ENCODE data around the gene GLCCI1. TPM values are rescaled to one million over a fixed set of nuclear protein-coding genes. Genes with fewer than 3 reads are reported as not detected.

GLCCI1 gene
- total RNA-seq, 4 donors from 2014 or later = 8.1 to 15.7 (median 11.7) TPM

DNA sequence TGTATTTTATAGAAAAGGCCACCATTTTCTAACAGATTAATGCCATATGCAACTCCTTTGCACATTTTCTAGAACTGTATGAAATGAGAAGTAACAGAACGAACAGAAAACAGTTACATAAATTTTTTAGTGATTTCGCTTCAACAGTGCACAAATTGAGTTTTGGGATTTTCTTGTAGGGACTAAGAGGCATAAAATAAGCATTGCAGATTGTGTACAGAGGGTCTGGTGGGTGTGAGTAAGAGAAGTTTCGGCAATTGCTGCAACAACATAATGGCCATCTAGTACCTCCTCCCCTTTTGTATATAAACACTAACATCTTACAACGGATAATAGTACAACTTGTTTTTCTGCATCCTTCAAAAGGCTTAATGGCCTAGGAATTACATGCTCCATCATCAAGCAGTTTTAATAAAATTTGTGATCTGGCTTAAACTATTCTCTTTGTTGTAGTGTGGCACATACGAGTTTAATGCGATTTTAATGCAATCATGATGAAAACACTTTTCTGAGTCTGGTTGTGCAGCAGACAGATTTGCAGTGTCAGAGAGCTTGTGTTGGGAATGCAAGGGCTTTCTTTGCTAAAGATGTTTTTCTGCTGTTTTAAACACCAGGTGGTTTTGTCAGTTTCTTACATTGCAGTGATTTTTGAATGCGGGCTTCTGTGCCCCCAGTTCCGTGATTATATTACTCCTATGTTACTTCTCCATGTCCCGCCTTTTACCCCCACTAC, 2.9 kb downstream of the GLCCI1 start:
- Histone ChIP-seq H3K9me3 (no peaks in the 10 kb centered on the region), H3K27ac (peak overlapping the region in 1 of 4 donors; percentile 18), H3K27me3 (no peaks in the 10 kb centered on the region), H3K4me3 (peak overlapping the region in 2 of 4 donors; percentile 57 to 96), H3K36me3 (no peaks in the 10 kb centered on the region), H3K4me1 (peaks cover 0 to 20% (median 3%) of the 10 kb centered on the region in 4 donors)
- TF ChIP-seq EP300 (IDR thresholded peaks at IDR 0.05) (no peak), POLR2A (IDR thresholded peaks at IDR 0.05) (no peak)
- TF ChIP-seq, protein P1, sequence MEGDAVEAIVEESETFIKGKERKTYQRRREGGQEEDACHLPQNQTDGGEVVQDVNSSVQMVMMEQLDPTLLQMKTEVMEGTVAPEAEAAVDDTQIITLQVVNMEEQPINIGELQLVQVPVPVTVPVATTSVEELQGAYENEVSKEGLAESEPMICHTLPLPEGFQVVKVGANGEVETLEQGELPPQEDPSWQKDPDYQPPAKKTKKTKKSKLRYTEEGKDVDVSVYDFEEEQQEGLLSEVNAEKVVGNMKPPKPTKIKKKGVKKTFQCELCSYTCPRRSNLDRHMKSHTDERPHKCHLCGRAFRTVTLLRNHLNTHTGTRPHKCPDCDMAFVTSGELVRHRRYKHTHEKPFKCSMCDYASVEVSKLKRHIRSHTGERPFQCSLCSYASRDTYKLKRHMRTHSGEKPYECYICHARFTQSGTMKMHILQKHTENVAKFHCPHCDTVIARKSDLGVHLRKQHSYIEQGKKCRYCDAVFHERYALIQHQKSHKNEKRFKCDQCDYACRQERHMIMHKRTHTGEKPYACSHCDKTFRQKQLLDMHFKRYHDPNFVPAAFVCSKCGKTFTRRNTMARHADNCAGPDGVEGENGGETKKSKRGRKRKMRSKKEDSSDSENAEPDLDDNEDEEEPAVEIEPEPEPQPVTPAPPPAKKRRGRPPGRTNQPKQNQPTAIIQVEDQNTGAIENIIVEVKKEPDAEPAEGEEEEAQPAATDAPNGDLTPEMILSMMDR (IDR thresholded peaks at IDR 0.05) = no peak
- DNase-seq (ENCODE audit: low spot score in 2 of 2) = no peak
- 65 to 68% methylated on average over 9 of the region's 9 CpGs for WGBS, 2 donors

DNA sequence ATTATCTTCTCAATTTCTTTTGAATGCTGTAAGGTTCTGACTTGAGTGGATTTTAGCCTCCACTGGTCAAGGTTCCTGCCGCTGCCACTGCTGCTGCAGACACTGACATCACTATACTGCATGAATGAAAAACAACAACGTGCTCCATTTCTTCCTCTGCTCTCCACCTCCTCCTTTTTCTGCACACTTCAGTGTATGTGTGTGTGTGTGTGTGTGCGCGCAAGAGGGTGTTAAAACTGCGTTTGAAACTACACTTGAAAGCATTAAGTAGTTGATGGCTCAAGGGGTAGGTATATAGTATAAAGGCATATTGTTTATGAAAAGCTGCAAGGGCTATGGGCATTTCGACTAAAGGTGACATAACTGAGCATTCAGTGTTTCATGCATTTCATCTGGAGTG, 3.5 kb downstream of the GLCCI1 start:
- Histone ChIP-seq H3K27ac (peak overlapping the region in 1 of 4 donors; percentile 18), H3K36me3 (no peaks in the 10 kb centered on the region), H3K4me1 (peaks cover 0 to 20% (median 3%) of the 10 kb centered on the region in 4 donors), H3K27me3 (no peaks in the 10 kb centered on the region), H3K4me3 (peak overlapping the region in 2 of 4 donors; percentile 8 to 11), H3K9me3 (no peaks in the 10 kb centered on the region)
- 45 to 51% methylated on average over 6 of the region's 6 CpGs for whole genome bisulfite sequencing, 2 donors
- no peak for DNase-seq (ENCODE audit: low spot score in 2 of 2)
- no peak for TF ChIP-seq EP300 (IDR thresholded peaks at IDR 0.05)
- no peak for TF ChIP-seq POLR2A (IDR thresholded peaks at IDR 0.05)
- TF ChIP-seq, protein P1 (IDR thresholded peaks at IDR 0.05) = no peak

DNA sequence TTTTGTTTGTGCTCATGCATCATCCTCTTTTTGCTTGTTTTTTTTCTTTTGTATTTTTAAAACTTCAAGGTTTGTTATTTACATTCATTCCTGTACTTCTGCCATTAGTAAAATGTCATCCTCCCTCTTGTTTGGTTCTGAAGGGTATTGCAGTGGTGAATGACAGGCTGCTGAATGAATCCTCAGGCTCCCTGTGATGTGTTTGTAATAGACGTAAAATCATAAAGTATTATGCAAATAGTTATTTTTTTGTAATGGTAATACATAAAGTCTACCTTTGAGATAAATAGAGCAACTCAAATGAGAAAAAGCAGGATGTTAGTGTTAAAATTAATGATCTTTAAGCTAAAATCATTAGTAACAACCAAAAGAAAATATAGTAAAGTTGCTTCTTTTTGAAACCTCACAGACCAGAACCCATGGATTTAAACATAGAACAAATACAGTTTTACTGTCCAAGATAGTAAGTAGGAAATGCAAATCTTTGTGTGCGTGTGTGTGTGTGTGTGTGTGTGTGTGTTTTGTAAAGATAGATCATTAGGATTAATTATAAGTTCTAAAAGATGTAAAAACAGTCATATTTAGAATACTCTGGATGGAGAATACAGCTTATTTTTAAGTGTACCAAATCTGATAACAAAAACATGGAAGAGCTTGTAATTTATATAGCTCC, 4.5 kb downstream of the GLCCI1 start:
- TF ChIP-seq POLR2A (IDR thresholded peaks at IDR 0.05) (no peak), EP300 (IDR thresholded peaks at IDR 0.05) (no peak)
- TF ChIP-seq, protein P1 (IDR thresholded peaks at IDR 0.05) = no peak
- Histone ChIP-seq H3K27ac (no peak overlapping the region), H3K27me3 (no peaks in the 10 kb centered on the region), H3K4me1 (peaks cover 0 to 13% (median 6%) of the 10 kb centered on the region in 4 donors), H3K4me3 (no peak overlapping the region), H3K36me3 (no peaks in the 10 kb centered on the region), H3K9me3 (no peaks in the 10 kb centered on the region)
- WGBS, 2 donors = 39 to 40% methylated on average over 2 of the region's 2 CpGs
- no peak for DNase-seq (ENCODE audit: low spot score in 2 of 2)

DNA sequence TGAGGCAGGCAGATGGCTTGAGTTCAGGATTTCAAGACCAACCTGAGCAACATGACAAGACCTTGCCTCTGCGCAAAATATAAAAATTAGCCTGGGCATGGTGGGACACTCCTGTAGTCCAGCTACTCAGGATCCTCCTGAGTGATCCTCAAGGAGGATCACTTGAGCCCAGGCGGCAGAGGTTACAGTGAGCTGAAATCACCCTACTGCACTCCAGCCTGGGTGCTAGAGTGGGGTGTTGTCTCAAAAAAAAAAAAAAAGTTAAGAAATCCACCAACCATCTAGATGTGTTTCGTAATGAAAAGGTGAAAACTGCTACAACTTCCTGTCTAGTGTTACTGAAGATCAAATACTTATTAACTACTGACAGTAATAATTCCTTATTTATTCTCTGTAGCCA, 8.1 kb downstream of the GLCCI1 start:
- H3K36me3 ChIP-seq = no peaks in the 10 kb centered on the region
- no peaks in the 10 kb centered on the region for H3K27me3 ChIP-seq
- no peak for DNase-seq (ENCODE audit: low spot score in 2 of 2)
- H3K9me3 ChIP-seq = no peaks in the 10 kb centered on the region
- H3K27ac ChIP-seq = no peak overlapping the region
- TF ChIP-seq POLR2A (IDR thresholded peaks at IDR 0.05) (no peak), EP300 (IDR thresholded peaks at IDR 0.05) (no peak)
- TF ChIP-seq, protein P1 (IDR thresholded peaks at IDR 0.05) = no peak
- H3K4me1 ChIP-seq = peaks cover 0 to 10% (median 7%) of the 10 kb centered on the region in 4 donors
- no peak overlapping the region for H3K4me3 ChIP-seq
- WGBS, 2 donors = 95 to 96% methylated on average over 3 of the region's 3 CpGs

DNA sequence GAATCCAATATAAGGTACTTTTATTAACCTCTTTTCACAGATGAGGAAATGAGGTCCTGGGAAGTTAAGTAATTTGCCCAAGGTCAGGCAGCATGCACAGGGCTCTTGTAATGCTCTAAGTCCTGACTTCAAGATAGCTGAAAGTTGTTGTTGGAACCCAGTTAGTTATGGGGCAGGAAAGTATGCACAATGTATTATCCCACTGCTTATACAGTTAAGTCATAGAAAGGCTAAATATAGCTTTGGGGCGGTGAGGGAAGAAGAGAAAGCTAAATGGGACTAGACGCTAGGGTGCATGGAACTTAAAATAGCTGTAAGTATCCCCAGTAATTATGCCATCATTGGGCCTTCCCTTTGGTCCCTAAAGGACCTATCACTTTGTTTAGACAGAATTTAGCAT, 9.2 kb downstream of the GLCCI1 start:
- H3K9me3 ChIP-seq = no peaks in the 10 kb centered on the region
- no peak for TF ChIP-seq POLR2A (IDR thresholded peaks at IDR 0.05)
- TF ChIP-seq, protein P1 (IDR thresholded peaks at IDR 0.05) = no peak
- TF ChIP-seq EP300 (IDR thresholded peaks at IDR 0.05) = no peak
- no peak for DNase-seq (ENCODE audit: low spot score in 2 of 2)
- H3K36me3 ChIP-seq = no peaks in the 10 kb centered on the region
- H3K4me3 ChIP-seq = no peak overlapping the region
- no peak overlapping the region for H3K27ac ChIP-seq
- no peaks in the 10 kb centered on the region for H3K27me3 ChIP-seq
- WGBS, 2 donors = 53 to 56% methylated on average over 2 of the region's 2 CpGs
- peaks cover 0 to 10% (median 4%) of the 10 kb centered on the region in 4 donors for H3K4me1 ChIP-seq

Data from tibial nerve (tissue), 4 donors.